ENCODE results near the gene LCE3C.

Gene LCE3C

DNA sequence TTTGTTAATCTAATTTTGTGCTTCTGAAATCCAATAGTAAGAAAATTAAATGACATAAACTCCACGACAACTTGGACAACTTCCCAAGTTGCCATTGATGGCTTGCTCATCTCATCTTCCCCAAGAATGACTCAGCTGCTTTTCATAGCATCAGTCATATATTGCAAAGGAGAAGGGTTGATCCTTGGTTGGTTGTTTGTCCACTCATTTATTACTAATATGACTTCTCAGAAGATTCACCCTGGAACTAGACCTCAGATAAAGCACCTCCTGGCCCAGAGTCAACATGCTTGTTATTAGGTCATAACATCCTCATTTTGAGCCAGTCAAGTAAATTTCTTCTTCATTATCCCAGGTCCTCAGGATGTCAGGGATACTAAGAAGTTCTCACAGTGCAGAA is 17.4 kb upstream of the LCE3C start:
- TF ChIP-seq, protein P1, sequence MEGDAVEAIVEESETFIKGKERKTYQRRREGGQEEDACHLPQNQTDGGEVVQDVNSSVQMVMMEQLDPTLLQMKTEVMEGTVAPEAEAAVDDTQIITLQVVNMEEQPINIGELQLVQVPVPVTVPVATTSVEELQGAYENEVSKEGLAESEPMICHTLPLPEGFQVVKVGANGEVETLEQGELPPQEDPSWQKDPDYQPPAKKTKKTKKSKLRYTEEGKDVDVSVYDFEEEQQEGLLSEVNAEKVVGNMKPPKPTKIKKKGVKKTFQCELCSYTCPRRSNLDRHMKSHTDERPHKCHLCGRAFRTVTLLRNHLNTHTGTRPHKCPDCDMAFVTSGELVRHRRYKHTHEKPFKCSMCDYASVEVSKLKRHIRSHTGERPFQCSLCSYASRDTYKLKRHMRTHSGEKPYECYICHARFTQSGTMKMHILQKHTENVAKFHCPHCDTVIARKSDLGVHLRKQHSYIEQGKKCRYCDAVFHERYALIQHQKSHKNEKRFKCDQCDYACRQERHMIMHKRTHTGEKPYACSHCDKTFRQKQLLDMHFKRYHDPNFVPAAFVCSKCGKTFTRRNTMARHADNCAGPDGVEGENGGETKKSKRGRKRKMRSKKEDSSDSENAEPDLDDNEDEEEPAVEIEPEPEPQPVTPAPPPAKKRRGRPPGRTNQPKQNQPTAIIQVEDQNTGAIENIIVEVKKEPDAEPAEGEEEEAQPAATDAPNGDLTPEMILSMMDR (IDR thresholded peaks at IDR 0.05; ENCODE audit: low read depth, low read length) = no peak
- no peak overlapping the region for H3K4me3 ChIP-seq (ENCODE audit: low read depth, low read length)

DNA sequence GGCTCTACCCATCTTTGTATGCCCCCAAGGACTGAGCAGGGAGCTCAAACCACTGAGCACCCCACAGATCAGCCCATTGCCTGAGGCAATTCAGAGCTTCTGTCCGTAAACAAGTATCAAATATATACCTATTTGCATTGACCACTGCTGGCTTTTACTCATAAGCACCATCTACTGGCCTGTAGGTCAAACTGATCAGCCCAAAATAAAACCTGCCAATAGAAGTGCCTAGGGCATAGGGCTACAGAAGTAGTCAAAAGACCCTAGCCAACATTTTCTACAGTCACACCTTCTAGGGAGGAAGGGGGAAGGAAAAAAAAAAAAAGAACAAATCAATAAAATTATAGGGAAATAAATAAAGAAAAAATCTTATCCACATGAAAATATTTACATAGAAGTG is 14.4 kb upstream of the LCE3C start:
- no peak overlapping the region for H3K4me3 ChIP-seq (ENCODE audit: low read depth, low read length)
- TF ChIP-seq, protein P1 (IDR thresholded peaks at IDR 0.05; ENCODE audit: low read depth, low read length) = no peak

DNA sequence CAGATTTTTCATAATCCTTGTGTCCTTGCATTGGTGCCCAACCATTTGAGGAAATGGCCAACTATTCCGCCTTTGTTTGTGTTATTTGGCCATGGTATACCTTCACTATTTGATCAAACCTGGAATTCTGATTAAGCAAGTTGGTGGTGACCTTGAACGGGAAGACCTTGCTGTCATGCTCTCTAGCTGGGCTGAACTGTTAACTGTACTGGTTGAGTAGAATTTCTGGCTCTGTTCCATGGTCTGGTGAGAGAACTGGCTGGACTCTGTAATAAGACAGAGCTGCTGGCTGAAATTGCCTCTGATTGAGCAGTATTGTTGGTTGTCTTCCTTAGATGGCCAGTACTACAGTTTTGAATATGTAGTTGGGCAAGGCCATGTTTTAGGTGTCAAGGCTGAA is 3.0 kb upstream of the LCE3C start:
- TF ChIP-seq, protein P1 (IDR thresholded peaks at IDR 0.05; ENCODE audit: low read depth, low read length) = no peak
- H3K4me3 ChIP-seq (ENCODE audit: low read depth, low read length) = no peak overlapping the region

DNA sequence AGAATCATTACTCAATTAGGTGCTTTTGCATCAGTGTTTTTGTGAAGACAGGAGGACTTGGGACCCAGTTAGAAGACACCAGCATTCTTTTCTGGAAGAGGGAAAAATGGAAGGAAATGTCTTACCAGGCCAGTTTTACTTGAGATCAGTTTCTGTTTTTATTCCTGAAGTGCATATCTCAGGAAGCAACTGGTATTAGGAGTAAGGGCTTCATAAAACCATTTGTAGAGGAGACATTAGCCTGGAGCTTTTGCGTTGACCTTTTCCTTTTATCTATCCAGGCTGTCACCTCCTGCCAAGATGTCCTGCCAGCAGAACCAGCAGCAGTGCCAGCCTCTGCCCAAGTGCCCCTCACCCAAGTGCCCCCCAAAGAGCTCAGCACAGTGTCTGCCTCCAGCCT is 13.5 kb downstream of the LCE3C start, which contains the start of gene LCE3B:
LCE3B (plus strand) TSS at position 301 of the 400 bp plus-strand sequence; CDS start at position 301, 0 bp downstream.
- TF ChIP-seq, protein P1 (IDR thresholded peaks at IDR 0.05; ENCODE audit: low read depth, low read length) = no peak
- H3K4me3 ChIP-seq (ENCODE audit: low read depth, low read length) = no peak within 1 kb of the TSS

DNA sequence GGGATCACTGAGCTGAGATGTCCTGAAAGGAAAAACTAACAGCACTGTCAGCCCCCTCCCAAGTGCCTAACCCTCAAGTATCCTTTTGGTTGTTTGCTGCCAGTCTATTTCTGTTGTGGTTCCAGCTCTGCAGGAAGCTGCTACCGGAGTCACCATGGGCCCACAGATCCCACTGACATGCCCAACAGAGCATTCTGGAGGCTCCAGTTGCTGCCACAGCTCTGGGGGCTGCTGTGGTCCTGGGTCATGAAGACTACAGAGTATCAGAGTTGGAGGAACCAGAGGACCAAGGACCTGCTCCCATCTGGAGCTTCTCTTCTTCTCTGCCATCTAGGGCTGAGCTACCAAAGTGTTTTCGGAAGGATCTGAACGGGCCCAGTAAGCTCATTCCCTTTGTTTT is 22.0 kb downstream of the LCE3C start:
- TF ChIP-seq, protein P1 (IDR thresholded peaks at IDR 0.05; ENCODE audit: low read depth, low read length) = no peak
- no peak overlapping the region for H3K4me3 ChIP-seq (ENCODE audit: low read depth, low read length)

DNA sequence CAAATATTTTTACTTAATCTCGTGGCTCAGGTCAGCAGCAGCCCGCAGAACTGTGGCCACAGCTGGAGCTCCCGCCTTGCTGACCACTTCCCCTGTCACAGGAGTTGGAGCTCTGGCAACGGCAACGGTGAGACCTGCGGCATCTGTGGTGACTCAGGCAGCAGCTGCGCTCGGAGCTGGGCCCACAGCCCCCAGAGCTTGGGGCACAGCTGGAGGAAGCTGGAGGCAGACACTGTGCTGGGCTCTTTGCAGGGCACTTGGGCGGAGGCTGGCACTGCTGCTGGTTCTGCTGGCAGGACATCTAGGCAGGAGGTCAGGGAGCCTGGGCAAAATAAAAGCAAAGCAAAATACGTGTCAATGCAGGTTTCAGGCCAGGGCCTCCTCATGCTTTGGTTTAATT is 22.8 kb downstream of the LCE3C start, which contains the start of gene LCE3A:
LCE3A (minus strand) TSS at position 301 of the 400 bp plus-strand sequence; CDS start at position 301, 0 bp downstream.
- H3K4me3 ChIP-seq (ENCODE audit: low read depth, low read length) = no peak within 1 kb of the TSS
- TF ChIP-seq, protein P1 (IDR thresholded peaks at IDR 0.05; ENCODE audit: low read depth, low read length) = no peak

DNA sequence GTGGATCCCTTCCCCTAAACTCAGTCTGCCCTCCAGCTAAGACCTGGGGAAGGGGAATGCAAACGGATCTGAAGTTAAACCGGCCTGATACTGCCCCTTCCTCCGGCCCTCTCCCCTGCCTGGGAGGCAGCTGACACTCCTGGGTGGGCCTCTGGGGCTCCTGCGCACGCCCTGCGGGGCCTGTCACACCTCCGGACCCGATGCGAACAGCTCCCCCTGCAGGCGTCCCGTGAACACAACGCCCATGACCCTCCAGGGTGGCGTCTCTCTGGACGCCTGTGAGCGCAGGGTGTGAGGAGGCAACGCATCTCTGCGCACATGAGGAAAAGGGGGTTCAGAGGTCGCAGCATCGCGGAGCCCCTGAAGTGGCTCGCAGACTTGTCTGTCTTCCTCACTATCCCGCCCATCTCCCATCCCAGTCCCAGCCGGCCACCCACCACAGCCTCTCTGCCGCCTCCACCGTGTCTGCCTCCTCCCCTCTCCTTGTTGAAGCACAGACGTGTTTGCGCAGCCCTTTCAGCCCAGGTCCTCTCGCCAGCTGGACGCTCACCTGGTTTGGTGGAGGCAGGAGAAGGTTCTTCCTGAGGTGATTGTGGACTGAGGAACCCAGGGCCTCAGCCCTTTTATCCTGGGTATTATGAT is 23.3 kb downstream of the LCE3C start:
- no peak overlapping the region for H3K4me3 ChIP-seq (ENCODE audit: low read depth, low read length)
- TF ChIP-seq, protein P1 (IDR thresholded peaks at IDR 0.05; ENCODE audit: low read depth, low read length) = no peak
